Endothelial cell (in vitro differentiated cells): ENCODE data around the gene FAM131A. TPM values are rescaled to one million over a fixed set of nuclear protein-coding genes. Genes with fewer than 3 reads are reported as not detected.

Source experiments
- DNase-seq: peaks from one replicate; pipeline ENCODE4 v3.0.0; 2021; ENCODE audit warnings: low spot score
- H3K27ac Mint-ChIP-seq: one replicate; pipeline ENCODE4 v1.8.0; 2021; ENCODE audit warnings: mixed read lengths, inconsistent platforms; ENCODE audit not compliant: unreplicated experiment
- H3K27me3 Mint-ChIP-seq: one replicate; pipeline ENCODE4 v1.8.0; 2021; ENCODE audit warnings: mild to moderate bottlenecking, moderate library complexity, mixed read lengths, inconsistent platforms; ENCODE audit not compliant: unreplicated experiment
- H3K36me3 Mint-ChIP-seq: one replicate; pipeline ENCODE4 v1.8.0; 2021; ENCODE audit warnings: mild to moderate bottlenecking, low read depth, mixed read lengths, inconsistent platforms; ENCODE audit not compliant: unreplicated experiment
- H3K4me1 Mint-ChIP-seq: one replicate; pipeline ENCODE4 v1.8.0; 2021; ENCODE audit warnings: mild to moderate bottlenecking, mixed read lengths, inconsistent platforms; ENCODE audit not compliant: unreplicated experiment
- H3K4me3 Mint-ChIP-seq: one replicate; pipeline ENCODE4 v1.8.0; 2021; ENCODE audit warnings: mild to moderate bottlenecking, mixed read lengths, inconsistent platforms; ENCODE audit not compliant: unreplicated experiment
- H3K9me3 Mint-ChIP-seq: one replicate; pipeline ENCODE4 v1.8.0; 2021; ENCODE audit warnings: mixed read lengths, inconsistent platforms; ENCODE audit not compliant: unreplicated experiment
- total RNA-seq: library from RNA; stranded (reverse); fragmentation: NEBNext Ultra II Directional; extraction: Animal tissue kit (Norgen Biotek cat#: 25700); gene quantifications from one replicate; pipeline ENCODE4 v1.2.1, GENCODE V29; 2021; ENCODE audit not compliant: unreplicated experiment
- TF ChIP-seq, protein P1 (sequence below): fragments of 200-600 bp; sonication (generic); IDR thresholded peaks from one replicate; pipeline ENCODE4 v1.5.0; 2021; ENCODE audit warnings: antibody characterized with exemption; ENCODE audit not compliant: unreplicated experiment

The FAM131A gene
- total RNA-seq, 1 donor from 2014 or later, result 15.8 TPM

DNA sequence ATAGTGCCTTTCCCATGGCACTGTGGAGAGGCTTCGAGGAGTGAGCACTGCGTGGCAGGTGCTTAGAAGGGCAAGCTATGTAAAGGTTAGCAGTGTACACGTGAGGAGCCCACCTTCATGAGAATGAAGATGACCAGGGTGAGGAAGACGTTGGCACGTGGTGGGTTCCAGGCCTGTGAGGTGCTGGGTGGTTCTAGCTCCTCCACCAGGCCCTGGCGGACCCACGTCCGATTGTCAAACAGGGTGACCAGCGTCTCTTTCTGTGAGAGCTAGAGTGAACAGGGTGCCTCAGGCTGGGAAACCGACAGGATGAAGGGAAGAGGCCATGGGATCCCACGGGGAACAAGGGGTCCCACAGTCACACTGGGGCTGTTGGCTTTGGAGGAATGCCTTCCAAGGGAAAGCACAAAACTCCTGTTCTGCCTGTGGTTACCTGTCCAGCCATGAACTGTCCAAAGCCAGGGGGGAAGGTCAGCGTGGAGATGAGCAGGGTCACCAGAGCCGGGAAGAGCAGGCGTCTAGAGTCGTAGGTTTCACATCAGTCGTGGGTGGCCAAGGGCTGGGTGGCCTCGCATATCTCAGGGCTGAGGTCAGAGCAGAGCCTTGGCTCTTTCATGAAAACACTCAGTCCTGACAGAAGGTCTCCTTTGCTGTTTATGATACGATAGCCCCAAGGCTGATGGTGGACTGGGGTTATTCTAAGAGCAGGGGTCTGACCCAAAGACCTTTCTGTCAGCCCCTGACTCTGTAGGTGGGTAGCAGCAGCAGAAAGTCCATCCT lies 18.1 kb downstream of the FAM131A start:
- Mint-ChIP-seq H3K9me3 (no peaks in the 10 kb centered on the region), H3K27me3 (no peaks in the 10 kb centered on the region), H3K36me3 (peaks cover 5% of the 10 kb centered on the region), H3K4me1 (no peaks in the 10 kb centered on the region), H3K27ac (no peak overlapping the region), H3K4me3 (no peak overlapping the region)
- no peak for DNase-seq
- TF ChIP-seq, protein P1, sequence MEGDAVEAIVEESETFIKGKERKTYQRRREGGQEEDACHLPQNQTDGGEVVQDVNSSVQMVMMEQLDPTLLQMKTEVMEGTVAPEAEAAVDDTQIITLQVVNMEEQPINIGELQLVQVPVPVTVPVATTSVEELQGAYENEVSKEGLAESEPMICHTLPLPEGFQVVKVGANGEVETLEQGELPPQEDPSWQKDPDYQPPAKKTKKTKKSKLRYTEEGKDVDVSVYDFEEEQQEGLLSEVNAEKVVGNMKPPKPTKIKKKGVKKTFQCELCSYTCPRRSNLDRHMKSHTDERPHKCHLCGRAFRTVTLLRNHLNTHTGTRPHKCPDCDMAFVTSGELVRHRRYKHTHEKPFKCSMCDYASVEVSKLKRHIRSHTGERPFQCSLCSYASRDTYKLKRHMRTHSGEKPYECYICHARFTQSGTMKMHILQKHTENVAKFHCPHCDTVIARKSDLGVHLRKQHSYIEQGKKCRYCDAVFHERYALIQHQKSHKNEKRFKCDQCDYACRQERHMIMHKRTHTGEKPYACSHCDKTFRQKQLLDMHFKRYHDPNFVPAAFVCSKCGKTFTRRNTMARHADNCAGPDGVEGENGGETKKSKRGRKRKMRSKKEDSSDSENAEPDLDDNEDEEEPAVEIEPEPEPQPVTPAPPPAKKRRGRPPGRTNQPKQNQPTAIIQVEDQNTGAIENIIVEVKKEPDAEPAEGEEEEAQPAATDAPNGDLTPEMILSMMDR, result no peak

DNA sequence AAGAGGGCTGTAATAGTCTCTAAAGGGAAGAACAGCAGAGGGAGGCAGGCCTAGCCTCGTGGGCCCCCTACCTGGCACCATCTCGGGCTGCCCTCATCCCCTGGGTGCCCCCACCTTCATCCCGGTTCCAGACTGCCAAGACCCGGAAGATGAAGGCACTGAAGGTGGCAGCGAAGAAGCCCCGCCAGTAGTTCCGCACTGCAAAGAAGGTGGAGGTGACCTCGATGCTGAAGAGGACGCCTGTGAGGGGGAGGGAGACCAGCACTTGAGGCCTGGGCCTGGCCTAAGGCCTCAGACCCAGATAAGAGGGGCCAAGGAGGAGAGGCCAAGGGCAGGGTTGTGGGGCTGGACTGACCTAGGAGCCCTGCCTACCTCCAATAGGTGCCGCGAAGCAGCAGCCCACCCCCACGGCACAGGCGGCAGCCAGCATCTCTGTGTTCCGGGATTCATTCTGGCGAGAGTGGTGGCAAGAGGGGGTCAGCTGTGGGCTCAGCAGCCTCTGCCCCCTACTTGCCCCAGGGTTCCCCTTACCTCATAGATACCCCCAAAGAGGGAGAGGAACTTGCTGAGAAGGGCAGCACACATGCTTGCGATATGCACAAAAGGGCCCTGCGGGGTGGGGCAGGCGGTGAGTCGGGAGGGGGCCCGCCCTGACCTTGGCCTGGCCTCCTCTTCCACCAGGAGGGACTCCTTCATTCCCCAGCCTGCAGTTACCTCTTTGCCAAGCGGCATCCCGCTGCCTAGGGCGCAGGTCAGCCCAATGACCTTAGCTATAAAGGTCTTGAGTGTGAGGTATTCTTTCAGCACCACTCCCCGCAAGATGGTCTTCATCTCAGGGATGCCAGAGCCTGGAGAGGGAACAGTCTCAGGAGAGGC lies 20.1 kb downstream of the FAM131A start:
- no peak for DNase-seq
- Mint-ChIP-seq H3K27me3 (peaks cover 5% of the 10 kb centered on the region), H3K27ac (no peak overlapping the region), H3K9me3 (no peaks in the 10 kb centered on the region), H3K4me1 (peaks cover 3% of the 10 kb centered on the region), H3K4me3 (no peak overlapping the region), H3K36me3 (peaks cover 5% of the 10 kb centered on the region)
- TF ChIP-seq, protein P1, result no peak

DNA sequence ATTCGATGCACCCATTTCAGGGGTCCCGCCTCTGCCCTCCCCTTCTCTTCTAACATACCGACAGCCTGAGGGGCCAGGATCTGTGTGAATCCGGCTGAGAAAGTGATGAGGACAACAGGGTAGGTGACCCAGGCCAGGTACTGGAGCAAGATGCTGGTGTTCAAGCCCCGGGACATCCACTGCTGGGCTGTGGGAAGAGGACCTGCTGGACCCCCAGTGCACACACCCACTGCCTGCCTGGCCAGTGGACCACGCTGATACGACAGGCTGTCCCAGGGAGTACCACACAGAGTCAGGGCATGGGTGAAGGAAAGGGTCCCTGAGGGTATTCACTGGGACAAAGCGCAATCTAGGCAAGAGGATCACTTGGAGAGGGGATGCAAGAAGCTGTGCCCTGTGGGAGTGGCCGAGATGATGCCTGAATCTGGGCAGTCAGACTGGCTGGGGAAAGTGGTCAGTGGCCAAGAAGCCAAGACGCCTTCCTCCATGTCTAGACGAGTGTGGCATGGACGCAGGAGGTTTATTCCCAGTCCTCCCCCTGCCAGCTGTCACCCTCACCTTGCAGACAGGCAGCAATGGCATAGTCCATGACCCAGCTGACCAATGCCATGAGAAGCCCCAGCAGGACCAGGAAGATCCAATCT lies 20.8 kb downstream of the FAM131A start:
- DNase-seq, result no peak
- H3K36me3 Mint-ChIP-seq, result peaks cover 5% of the 10 kb centered on the region
- H3K27me3 Mint-ChIP-seq, result peaks cover 6% of the 10 kb centered on the region
- peaks cover 4% of the 10 kb centered on the region for H3K4me1 Mint-ChIP-seq
- no peaks in the 10 kb centered on the region for H3K9me3 Mint-ChIP-seq
- TF ChIP-seq, protein P1, result no peak
- no peak overlapping the region for H3K4me3 Mint-ChIP-seq
- H3K27ac Mint-ChIP-seq, result no peak overlapping the region

DNA sequence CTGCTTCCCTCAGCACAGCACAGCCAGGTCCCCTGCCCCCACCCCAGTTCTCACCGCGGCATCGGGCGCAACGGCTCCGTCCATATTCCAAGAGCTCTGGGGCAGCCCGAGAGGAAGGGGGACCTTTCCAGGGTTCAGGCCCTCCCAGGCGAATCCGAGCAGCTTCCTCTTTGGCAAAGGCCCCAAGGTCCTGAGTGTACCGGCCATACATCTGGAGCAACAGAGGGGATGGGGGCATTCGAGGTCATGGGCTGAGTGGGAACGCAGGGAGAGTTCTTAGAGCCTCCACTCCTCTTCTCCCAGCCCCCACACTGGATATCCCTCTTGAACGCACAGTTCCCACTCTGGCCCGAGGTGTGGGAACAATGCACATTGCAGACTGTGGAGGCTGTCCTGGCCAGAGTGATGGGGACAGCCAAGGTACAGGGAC lies 21.5 kb downstream of the FAM131A start:
- H3K27ac Mint-ChIP-seq, result no peak overlapping the region
- H3K36me3 Mint-ChIP-seq, result peaks cover 5% of the 10 kb centered on the region
- H3K4me3 Mint-ChIP-seq, result no peak overlapping the region
- peaks cover 7% of the 10 kb centered on the region for H3K27me3 Mint-ChIP-seq
- H3K4me1 Mint-ChIP-seq, result peaks cover 7% of the 10 kb centered on the region
- H3K9me3 Mint-ChIP-seq, result no peaks in the 10 kb centered on the region
- TF ChIP-seq, protein P1, result no peak
- DNase-seq, result no peak
